HG03342 (cell line): ENCODE measurements around the gene LRRK2.

Experiments used
- ATAC-seq: cut with Tn5 transposase; IDR thresholded peaks from one replicate; pipeline ENCODE4 v1.9.1; 2021; ENCODE audit warnings: mild to moderate bottlenecking, moderate library complexity; ENCODE audit not compliant: unreplicated experiment

Gene LRRK2

GRCh38 chr12:40224439-40225291, at the start of gene LRRK2:
Gene LRRK2 (plus strand): TSS chr12:40224997. CDS start chr12:40225132, 135 bp downstream.
- peak; percentile 60 for ATAC-seq

GRCh38 chr12:40175045-40175444, 49.8 kb upstream of the LRRK2 start:
- no peak for ATAC-seq

GRCh38 chr12:40175489-40175888, 49.3 kb upstream of the LRRK2 start:
- ATAC-seq = no peak

- no peak for ATAC-seq
Measured at GRCh38 chr12:40178701-40179100, 46.1 kb upstream of the LRRK2 start.

- ATAC-seq = no peak
Measured at GRCh38 chr12:40181490-40181889, 43.3 kb upstream of the LRRK2 start.

GRCh38 chr12:40183715-40184114, 41.1 kb upstream of the LRRK2 start:
- no peak for ATAC-seq

- no peak for ATAC-seq
Measured at GRCh38 chr12:40184493-40185302, 40.1 kb upstream of the LRRK2 start.

- ATAC-seq = no peak
Measured at GRCh38 chr12:40185303-40185693, 39.5 kb upstream of the LRRK2 start.

- ATAC-seq = no peak
Measured at GRCh38 chr12:40188558-40189320, 36.1 kb upstream of the LRRK2 start.

GRCh38 chr12:40192704-40193255, 32.0 kb upstream of the LRRK2 start:
- peak; percentile 97 for ATAC-seq

GRCh38 chr12:40194846-40195245, 30.0 kb upstream of the LRRK2 start:
- ATAC-seq = no peak

- no peak for ATAC-seq
Measured at GRCh38 chr12:40197590-40197989, 27.2 kb upstream of the LRRK2 start.

GRCh38 chr12:40198601-40199000, 26.2 kb upstream of the LRRK2 start:
- no peak for ATAC-seq

- ATAC-seq = no peak
Measured at GRCh38 chr12:40202095-40203059, 22.4 kb upstream of the LRRK2 start.

GRCh38 chr12:40203060-40203430, 21.8 kb upstream of the LRRK2 start:
- ATAC-seq = no peak

GRCh38 chr12:40204337-40204736, 20.5 kb upstream of the LRRK2 start:
- ATAC-seq = no peak

- no peak for ATAC-seq
Measured at GRCh38 chr12:40207551-40207950, 17.2 kb upstream of the LRRK2 start.

GRCh38 chr12:40208707-40209446, 15.9 kb upstream of the LRRK2 start:
- peak; percentile 85 for ATAC-seq

- no peak for ATAC-seq
Measured at GRCh38 chr12:40209886-40210285, 14.9 kb upstream of the LRRK2 start.
